NB4 (cell line): ENCODE data around the gene L3MBTL3.

ENCODE experiments used
- CTCF ChIP-seq: IDR thresholded peaks from one replicate; pipeline ENCODE4 v1.5.1; 2012; ENCODE audit warnings: low read depth, low read length
- MAX ChIP-seq: IDR thresholded peaks from 2 replicates; pipeline ENCODE4 v1.6.1; 2011; ENCODE audit warnings: low read depth, low read length
- POLR2A ChIP-seq: IDR thresholded peaks from 2 replicates; pipeline ENCODE4 v1.6.1; 2011; ENCODE audit warnings: mild to moderate bottlenecking; ENCODE audit not compliant: insufficient read length; ENCODE audit errors: extremely low read depth

- TF ChIP-seq CTCF = no peak
- no peak for TF ChIP-seq POLR2A
- TF ChIP-seq MAX = no peak
Measured at GRCh38 chr6:129994410-129994809, 24.0 kb upstream of the L3MBTL3 start.
